Right kidney (tissue), 1 donor: ENCODE measurements around the gene GP1BA.

Experiments used
- DNase-seq: peaks from one replicate; pipeline ENCODE4 v3.0.0-alpha.2; 2016

Gene GP1BA

DNA sequence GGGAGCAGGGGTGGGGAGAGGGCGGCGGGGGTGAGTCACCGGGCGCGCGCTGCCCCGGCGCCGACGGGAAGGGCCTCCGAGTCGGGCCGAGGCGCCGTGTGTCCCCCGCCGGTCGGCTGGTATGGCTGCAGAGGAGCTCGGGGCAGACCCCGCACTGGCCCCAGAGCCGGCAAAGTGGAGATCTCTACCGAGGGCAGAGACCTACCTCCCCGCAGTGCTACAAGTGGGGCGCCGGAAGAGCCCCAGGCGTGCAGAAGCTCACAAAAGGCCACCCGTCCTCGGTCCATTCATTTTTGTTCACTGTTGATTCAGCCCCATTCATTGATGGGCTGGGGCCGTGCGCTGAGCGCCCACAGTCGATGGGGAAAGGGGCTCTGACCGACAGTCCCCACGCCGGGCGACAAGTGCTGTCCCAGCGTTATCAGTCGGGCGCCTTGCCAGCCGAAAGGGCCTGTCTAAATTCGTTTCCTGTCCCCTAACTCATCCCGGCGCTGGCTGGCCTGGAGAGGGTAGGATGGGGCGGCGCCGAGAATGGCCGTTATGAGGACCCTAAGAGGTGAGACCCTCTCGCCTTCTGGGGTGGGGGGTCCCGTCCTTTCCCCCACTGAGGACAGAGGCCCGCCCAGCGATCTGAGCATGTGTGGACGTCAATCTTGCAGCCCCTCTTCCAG lies 18.1 kb downstream of the GP1BA start:
- DNase-seq: peak; percentile 78

DNA sequence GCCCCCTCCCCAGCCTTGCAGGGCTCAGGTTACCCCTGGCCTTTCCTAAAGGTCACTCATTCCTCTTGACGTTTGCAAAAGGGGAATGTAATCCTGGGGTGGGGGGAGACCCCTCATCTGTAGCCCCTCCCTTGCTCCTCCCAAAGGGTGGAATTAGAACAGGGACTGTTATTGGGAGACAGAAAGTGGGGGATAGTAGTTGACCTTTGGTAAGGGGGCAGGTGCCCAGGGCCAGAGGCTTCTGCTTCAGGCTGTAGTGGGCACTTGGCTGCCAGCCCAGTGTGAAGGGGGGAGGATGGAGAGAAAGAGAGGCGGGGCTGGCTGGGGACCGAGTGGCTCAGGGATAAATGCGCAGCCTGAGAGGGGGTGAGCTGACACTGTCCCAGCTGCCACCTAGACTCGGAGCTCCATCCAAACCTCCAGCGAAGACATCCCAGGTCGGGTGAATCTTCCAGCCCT lies 18.7 kb downstream of the GP1BA start, which contains the start of gene ENO3:
Gene ENO3 (plus strand): TSS at position 374 of the 459 bp plus-strand sequence. CDS start 711 bp downstream, outside the sequence.
- no peak for DNase-seq

DNA sequence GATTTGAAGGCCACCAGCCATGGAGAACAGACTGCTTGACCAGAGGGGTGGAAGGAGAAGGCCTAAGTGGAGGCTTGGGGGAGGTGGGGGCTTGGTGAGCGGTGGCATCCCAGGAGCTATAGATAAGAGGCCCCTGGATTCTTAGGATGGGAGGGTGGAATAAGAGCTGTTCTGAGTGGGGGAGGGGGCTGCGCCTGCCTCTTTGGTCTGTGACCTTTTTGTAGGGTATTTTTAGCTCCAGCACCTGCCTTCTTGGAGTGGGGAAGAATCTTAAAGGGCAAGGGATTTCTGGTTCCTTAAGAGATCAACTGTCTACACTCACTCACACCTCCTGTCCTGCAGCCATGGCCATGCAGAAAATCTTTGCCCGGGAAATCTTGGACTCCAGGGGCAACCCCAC lies 19.4 kb downstream of the GP1BA start:
- DNase-seq: no peak

DNA sequence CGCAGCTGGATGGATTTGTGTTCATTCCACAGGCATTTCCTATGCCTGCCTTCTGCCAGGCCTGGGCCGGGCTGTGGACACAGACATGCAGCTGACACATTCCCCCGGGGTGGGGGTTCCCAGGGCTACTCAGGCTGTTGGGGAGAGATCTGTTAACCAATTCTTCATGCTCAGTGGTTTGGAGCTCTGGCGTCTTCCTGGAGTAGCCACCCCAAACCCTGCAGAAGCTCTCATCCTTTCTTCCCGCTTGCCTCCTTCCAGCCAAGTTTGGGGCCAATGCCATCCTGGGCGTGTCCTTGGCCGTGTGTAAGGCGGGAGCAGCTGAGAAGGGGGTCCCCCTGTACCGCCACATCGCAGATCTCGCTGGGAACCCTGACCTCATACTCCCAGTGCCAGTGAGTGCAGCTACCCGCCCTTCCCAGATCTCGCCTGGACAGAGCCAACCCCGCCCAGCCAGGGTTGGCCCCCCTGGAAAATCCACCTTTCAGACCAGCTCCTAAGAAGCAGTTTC lies 21.4 kb downstream of the GP1BA start:
- peak; percentile 47 for DNase-seq

DNA sequence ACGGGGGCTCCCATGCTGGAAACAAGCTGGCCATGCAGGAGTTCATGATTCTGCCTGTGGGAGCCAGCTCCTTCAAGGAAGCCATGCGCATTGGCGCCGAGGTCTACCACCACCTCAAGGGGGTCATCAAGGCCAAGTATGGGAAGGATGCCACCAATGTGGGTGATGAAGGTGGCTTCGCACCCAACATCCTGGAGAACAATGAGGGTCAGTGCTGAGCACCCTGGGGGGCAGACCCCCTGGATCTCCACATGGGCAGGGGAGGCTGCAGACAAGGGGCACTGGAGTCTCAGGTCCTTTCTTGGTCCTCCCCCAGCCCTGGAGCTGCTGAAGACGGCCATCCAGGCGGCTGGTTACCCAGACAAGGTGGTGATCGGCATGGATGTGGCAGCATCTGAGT lies 23.0 kb downstream of the GP1BA start:
- no peak for DNase-seq

DNA sequence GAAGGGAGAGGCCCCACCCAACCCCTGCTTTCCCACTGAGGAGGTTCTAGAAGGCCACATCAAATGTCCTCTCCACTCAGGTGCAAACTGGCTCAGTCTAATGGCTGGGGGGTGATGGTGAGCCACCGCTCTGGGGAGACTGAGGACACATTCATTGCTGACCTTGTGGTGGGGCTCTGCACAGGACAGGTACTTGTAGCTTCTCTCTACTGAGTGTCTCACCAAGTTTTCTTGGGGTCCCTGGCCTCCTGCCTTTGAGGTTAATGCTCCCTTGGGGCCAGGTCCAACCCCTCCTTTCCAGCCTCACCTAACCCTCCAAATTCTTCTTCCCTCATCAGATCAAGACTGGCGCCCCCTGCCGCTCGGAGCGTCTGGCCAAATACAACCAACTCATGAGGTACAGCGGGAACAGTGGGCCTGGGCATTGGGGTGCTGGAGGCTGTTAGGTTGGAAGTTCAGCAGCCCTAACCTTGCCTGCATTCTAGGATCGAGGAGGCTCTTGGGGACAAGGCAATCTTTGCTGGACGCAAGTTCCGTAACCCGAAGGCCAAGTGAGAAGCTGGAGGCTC lies 24.5 kb downstream of the GP1BA start:
- DNase-seq: no peak

DNA sequence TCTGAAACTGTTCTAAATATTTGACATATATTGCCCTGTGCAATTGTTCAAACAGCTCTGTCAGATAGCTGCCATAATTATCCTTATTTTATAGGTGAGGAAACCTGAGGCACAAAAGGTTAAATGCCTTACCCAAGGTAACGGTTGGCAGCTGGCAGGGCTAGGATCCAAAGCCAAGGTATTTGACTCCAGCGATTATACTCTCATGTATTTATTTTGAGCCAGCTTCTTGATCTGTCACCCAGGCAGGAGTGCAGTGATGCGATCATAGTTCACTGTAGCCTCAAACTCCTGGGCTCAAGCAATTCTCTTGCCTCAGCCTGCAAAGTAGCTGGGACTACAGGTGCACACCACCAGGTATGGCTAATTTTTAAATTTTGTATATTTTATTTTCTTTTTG lies 26.0 kb downstream of the GP1BA start:
- no peak for DNase-seq

DNA sequence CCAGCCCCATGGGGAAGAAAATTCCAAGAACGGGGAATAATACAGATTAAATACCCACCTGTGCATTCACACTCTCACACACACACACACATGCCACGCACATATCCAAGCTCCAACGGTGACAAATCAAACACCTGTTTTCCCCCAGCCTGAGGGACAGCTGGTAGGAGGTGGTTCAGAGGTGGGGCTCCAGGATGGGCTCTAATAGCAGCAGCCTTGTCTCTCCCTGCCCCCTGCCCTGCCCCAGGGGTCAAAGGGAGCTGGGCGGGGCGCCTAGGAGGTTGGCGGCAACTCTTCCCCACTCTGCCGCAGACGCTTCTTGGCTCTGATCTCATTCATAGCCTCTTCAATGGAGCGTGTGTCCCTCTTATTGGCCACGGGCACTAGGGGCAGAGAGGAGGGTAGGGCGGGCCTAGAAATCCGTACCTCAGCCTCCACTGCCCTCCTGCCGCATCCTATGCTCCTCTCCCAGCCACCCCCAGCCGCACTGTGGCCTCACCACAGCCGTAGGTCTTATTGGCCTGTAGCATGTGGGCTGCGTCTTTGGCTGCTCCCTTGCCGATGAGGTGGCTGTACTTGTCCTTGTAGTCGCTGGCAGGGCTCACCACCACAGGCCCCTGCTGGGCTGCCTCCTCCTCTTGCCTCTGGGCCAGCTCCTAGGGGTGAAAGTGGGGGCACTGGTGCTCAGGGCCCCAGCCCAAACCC lies 27.3 kb downstream of the GP1BA start:
- no peak for DNase-seq

DNA sequence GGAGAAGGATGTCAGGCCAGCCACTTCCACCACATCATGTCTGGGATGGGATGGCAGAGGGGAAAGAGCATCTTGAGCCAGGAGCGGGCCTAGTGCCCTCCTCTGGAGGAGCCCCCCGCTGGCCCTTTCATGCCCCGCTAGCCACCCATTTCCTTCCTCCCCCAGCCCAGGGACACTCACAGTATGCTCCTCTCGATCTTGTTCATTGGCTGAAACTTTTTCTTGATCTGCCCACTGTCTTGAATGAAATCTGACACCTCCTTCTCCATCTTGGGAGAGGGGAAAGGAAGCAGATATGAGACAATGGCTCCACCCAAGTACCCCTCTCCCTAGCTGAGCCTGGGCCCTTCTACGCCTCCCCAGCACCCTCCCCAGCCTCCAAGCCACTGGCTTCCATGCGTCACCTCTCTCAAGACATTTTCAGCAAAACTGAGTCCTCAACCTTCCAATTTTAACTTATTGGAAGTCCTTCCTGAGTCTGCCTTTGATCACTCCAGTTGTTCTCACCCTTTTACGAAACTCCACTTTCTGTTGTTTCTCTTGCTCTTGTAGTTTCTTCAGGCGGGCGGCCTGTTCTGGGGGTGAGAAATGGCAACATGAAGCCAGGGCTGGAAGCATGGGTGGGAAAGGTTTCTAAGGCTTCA lies 28.3 kb downstream of the GP1BA start:
- no peak for DNase-seq

DNA sequence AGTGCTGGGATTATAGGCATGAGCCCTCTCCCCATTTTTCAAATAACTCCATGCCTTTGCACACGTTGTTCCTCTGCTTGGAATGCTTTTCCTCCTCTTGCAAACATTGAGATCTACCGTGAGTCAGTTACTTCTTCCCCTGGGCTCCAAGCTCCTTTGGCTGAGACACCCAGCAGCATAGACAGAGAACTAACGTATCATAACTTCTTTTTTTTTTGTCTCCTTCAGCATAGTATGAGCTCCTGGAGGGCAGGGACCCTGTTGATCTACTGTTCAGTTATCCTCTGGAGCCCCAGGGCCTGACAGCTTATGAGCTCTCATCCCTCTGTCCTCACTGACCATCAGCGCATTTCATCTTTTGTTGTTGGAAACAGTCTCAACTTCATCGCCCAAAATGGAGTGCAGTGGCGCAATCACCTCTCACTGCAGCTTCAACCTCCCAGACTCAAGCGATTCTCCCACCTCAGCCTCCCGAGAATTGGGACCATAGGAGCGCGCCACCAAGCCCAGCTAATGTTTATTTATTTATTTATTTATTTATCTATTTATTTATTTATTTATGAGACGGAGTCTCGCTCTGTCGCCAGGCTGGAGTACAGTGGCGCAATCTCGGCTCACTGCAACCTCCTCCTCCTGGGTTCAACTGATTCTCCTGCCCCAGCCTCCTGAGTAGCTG lies 33.4 kb downstream of the GP1BA start:
- no peak for DNase-seq

DNA sequence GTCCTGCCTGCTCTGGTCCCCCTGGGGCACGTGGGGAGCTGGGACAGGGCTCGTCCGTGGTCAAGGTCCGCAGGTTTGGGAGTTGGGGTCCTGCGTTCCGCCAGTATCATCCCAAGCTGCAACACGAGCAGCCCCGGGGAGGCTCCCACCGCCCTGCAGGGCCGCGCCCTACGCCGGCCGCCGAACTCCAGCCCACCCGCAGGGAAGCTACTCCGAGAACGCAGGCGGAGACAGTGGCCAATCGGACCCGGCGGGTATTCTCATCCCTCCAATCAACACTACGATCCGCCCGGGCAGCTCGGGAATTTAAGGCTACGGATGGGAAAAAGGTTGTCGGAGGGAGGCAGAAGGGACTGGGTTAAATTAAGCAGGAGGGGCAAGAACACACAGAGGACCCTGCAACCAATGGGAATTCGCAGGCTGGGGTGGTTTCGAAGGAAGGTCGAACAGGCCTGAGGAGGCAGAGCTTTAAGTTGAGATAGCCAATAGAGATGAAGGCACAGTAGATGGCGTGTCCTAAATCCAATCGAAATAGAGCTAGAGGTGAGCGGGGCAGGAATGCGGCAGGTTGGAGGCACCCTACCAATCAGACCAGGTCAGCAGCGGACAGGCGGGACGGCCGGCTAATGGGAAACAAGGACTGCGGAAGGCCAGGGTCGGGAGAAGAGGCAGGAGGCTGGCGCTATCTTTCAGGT lies 34.9 kb downstream of the GP1BA start:
- peak; percentile 85 for DNase-seq

DNA sequence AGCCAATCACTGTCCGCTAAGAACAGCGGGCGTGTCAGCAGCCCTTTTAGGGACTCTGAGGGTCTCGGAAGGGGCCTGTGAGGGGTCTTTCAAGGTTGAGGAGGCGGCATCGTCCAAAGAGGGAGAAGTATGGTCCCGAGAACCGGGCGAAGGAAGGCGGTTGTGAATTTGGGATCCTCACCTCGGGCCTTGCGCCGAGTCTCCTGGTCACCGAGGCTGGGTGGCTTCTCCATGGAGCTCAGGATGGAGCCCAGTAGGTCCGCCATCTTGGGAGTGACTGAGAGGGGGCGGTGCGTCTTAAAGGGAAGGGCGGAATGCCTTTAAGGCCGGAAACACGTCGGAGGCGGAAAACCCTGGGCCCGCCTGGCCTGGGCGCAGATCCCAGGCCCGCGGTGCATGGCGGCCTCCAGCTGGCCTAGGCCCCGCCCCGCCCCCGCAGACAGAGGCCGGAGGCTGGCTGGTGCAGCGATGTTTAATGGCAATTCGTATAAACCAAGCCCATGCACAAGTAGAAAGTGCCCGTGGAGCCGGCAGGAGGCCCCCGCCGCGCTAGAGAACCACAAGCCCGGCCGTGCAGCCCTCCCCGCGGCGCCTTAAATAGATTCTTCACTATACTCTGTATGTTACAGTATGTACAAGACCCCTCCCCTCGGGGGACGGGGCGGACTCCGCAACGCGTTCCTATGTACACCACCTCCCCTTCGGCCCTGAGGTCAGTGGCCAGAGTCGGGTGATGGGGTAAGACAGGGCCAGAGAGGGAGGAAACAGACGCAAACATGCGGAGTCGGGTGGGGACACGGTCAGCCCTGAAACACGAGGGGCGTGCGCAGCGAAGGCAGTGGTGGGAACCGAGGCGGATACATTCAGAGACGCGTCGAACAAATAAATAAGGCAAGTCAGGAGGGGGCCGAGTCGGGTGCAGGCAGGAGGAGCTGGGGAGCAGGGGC lies 35.7 kb downstream of the GP1BA start, which contains the start of gene SPAG7:
Gene SPAG7 (minus strand): TSS at position 279 of the 947 bp plus-strand sequence. CDS start 13 bp downstream, at position 266.
- peak; percentile 100 for DNase-seq

DNA sequence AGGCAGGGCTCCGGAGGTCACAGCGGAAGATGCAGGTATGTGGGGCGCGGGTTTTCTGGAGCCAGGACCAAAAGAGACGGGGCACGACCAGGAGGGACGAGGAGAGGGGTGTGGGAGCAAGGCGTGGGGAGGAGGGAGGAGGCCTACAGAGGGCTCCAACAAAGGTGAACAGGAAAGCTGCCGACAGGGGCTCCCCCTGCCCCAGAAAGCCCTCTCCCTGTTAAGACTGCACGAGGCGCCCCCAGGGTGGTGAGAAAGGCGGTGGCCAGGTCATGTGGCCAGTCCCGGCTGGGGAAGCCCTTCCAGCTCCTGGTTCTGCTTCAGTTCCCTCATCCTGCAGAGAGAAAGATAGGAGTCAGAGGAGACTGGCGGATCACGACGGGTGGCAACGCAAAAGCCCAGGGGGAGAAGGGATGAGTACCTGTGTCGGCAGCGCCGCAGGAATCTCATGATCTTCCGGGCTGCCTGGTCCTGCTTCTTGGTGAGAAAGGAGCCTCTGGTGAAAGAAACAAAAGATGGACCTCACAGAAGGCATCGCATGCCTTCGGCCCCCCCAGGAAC lies 36.5 kb downstream of the GP1BA start:
- DNase-seq: peak; percentile 65

DNA sequence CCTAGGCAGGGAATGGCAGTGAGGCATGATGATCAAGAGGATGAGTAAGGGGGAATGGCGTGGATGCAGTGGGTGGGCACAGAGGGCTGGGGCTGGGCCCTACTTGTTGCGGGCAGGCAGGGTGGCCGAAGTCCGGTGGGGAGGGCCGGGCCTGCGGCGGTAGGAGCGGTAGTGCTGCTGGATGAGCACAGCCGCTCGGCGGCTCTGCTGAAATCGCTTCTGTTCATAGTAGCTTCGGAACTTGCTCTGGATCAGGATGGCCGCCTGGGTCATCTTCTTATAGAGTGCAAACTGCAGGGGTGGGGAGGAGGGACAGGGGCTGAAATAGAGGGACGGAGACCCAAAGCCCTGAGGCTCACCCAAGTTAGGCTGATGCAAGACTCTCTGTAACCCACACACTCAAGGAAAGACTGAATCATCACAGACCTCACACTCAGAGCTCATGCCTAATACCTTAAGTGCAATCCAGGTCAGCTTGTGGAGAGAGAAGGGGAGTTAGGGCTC lies 37.0 kb downstream of the GP1BA start:
- DNase-seq: no peak

DNA sequence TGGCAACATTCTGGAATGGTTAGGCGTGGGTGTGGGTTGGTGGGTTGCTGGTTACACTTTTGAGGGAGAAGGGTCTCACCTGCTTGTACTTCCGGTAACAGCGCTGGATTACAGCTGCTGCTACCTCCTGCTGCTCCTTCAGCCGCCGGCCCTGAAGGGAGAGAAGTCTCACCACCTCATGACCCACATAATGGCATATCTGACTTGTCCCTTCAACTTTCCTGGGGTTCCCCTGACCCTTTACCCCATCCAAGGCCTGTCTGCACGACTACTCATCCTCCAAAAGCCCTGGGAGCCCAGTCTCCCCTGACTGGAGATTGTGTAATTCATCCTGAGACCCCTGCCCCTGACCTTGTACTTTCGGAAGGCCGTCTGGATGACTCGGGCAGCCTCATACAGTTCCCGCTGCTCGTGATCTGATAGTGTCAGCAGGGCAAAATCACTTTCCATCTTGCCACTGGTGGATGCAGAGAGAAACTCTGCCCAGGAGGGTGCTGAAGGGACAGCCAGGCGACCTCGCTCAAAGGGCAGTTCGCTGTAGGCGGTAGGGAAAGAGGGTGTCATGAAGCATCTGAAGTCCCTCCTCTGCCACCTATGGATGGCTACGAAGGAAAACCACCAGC lies 37.6 kb downstream of the GP1BA start:
- no peak for DNase-seq

DNA sequence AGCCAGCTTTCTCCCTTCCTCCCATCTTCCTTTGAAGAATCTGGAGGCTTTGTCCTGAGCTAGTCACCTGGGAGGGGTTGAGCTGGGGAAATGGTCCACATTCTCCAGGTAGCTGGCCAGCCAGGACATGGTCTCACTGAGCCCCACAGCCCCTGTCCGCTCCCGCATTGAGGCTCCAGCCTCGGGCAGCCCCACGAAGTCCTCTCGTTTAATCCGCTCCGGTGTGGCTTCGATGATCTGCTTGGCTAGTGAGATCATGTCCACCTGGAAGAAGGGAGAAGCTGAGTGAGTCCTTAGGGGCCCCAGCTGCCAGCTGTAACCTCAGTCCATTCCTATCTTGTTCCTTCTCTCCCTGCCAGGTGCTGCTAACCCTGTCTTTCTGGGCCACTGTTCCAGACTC lies 38.2 kb downstream of the GP1BA start:
- no peak for DNase-seq

DNA sequence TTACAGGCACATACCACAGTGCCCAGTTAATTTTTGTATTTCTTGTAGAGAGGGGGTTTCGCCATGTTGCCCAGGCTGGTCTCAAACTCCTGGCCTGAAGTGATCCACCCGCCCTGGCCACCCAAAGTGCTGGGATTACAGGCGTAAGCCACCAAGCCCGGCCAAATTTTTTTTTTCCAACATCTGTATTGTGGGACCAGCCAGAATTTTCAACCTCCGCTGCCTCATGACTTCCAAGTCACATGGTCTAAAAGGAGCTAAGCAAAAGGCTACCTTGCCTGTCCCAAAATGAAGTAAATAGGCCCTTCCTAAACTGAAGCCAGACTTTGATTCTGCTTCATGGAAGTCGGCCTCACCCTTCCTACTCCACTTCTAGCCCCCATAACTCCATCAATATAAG lies 39.7 kb downstream of the GP1BA start:
- DNase-seq: no peak

DNA sequence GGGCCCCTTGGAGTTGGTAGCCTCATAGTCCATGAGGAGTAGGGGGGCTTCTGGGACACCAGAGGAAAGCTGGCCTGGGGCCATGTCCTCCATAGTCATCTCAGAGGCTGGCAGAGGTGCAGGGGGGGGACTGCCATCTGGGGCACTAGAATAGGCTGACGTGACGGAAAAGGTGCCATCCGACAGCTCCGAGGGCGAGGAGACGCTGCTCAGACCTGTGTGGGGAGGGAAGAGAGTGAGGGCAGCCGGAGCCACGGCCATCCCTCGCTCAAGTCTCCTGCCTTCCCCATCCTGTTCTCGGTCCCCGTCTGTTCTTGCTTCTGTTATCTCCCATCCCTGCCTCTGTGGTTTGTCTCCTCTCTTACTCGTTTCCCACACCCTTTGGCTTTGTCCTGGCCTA lies 40.2 kb downstream of the GP1BA start:
- DNase-seq: no peak

DNA sequence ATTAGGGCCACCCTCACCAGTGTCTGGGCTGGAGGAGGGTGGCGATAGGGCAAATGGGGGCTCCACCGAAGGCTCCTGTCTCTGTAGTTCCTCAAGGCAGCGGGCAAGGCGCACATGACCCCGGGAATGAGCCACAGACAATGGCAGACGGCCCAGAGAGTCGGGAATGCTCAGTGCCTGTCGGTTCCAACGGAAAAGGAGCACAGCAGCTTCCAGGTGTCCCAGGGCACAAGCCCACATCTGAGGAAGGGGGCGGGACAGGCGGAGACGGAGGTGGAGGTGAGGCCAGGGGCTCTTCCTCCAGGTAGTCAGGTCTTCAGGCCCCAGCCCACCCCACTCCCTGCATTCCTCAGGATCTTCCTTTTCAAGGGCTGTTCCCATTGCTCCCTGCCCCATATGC lies 40.7 kb downstream of the GP1BA start:
- no peak for DNase-seq
